HepG2 (cell line): ENCODE results near the gene TUBB4B. TPM values are rescaled to one million over a fixed set of nuclear protein-coding genes. Genes with fewer than 3 reads are reported as not detected.

Source experiments
- ARNT2 ChIP-seq: sonication (generic); formaldehyde crosslinking; IDR thresholded peaks from 2 replicates; pipeline ENCODE4 v1.8.0; 2022; ENCODE audit warnings: mild to moderate bottlenecking, low read depth, missing genetic modification reagents, moderate library complexity
- ETV6 ChIP-seq: sonication (generic); formaldehyde crosslinking; conservative IDR thresholded peaks from 2 replicates; pipeline ENCODE4 v1.4.0; 2020; ENCODE audit warnings: missing genetic modification reagents
- MAF1 ChIP-seq: sonication (generic); formaldehyde crosslinking; IDR thresholded peaks from 2 replicates; pipeline ENCODE4 v1.5.0; 2020; ENCODE audit warnings: missing genetic modification reagents, borderline replicate concordance
- NFIC ChIP-seq: IDR thresholded peaks from 2 replicates; pipeline ENCODE4 v1.6.1; 2012; ENCODE audit warnings: mild to moderate bottlenecking, low read length, inconsistent platforms
- NFYC ChIP-seq: IDR thresholded peaks from 2 replicates; pipeline ENCODE4 v1.6.1; 2016; ENCODE audit warnings: missing genetic modification reagents, missing compliant biosample characterization
- NR2F2 ChIP-seq: IDR thresholded peaks from 2 replicates; pipeline ENCODE4 v1.6.1; 2012; ENCODE audit warnings: low read depth, inconsistent platforms, borderline replicate concordance
- NRL ChIP-seq: sonication (generic); formaldehyde crosslinking; IDR thresholded peaks from 2 replicates; pipeline ENCODE4 v1.5.0; 2020; ENCODE audit warnings: missing genetic modification reagents, mild to moderate bottlenecking, moderate library complexity, borderline replicate concordance
- ONECUT2 ChIP-seq: sonication (generic); formaldehyde crosslinking; IDR thresholded peaks from 2 replicates; pipeline ENCODE4 v1.4.0; 2020; ENCODE audit warnings: missing genetic modification reagents
- PCBP2 ChIP-seq: fragments of 200-400 bp; formaldehyde crosslinking; optimal IDR thresholded peaks from 2 replicates; pipeline ENCODE3; 2018; ENCODE audit warnings: low read length, low read depth; ENCODE audit not compliant: poor library complexity, severe bottlenecking
- POGZ ChIP-seq: sonication (generic); formaldehyde crosslinking; IDR thresholded peaks from 2 replicates; pipeline ENCODE4 v1.4.0; 2020; ENCODE audit warnings: mild to moderate bottlenecking, missing genetic modification reagents
- RBFOX2 ChIP-seq: fragments of 200-400 bp; formaldehyde crosslinking; IDR thresholded peaks from 2 replicates; pipeline ENCODE4 v1.6.1; 2017; ENCODE audit warnings: low read depth, mild to moderate bottlenecking, low read length
- REPIN1 ChIP-seq: sonication (generic); formaldehyde crosslinking; IDR thresholded peaks from 2 replicates; pipeline ENCODE4 v1.8.0; 2022; ENCODE audit warnings: missing genetic modification reagents, low read depth, mild to moderate bottlenecking, borderline replicate concordance
- SATB2 ChIP-seq: sonication (generic); formaldehyde crosslinking; IDR thresholded peaks from 2 replicates; pipeline ENCODE4 v1.5.0; 2020; ENCODE audit warnings: missing genetic modification reagents
- SIX4 ChIP-seq: sonication (generic); formaldehyde crosslinking; IDR thresholded peaks from 2 replicates; pipeline ENCODE4 v1.4.0; 2020; ENCODE audit warnings: missing genetic modification reagents
- SNAPC2 ChIP-seq: sonication (generic); formaldehyde crosslinking; IDR thresholded peaks from 2 replicates; pipeline ENCODE4 v1.8.1; 2022; ENCODE audit warnings: mild to moderate bottlenecking, missing genetic modification reagents
- SOX5 ChIP-seq: IDR thresholded peaks from 2 replicates; pipeline ENCODE4 v1.6.1; 2016; ENCODE audit warnings: borderline replicate concordance
- SRSF9 ChIP-seq: fragments of 200-400 bp; formaldehyde crosslinking; IDR thresholded peaks from 2 replicates; pipeline ENCODE4 v1.6.1; 2018; ENCODE audit warnings: borderline replicate concordance, mild to moderate bottlenecking, low read depth, low read length; ENCODE audit not compliant: insufficient read depth, poor library complexity, severe bottlenecking
- ZNF3 ChIP-seq: IDR thresholded peaks from 2 replicates; pipeline ENCODE4 v1.7.0; 2017; ENCODE audit warnings: inconsistent platforms
- ZNF329 ChIP-seq: sonication (generic); formaldehyde crosslinking; IDR thresholded peaks from 2 replicates; pipeline ENCODE4 v1.9.0; 2021; ENCODE audit warnings: low read depth, mild to moderate bottlenecking, missing genetic modification reagents
- ZNF44 ChIP-seq: sonication (generic); formaldehyde crosslinking; IDR thresholded peaks from 2 replicates; pipeline ENCODE4 v1.5.1; 2020; ENCODE audit warnings: mild to moderate bottlenecking, missing genetic modification reagents
- polyA plus RNA-seq, 8 experiments: library from polyadenylated mRNA; depleted of rRNA in 3 of 8; stranded (reverse) in 7 of 8; unstranded in 1 of 8; fragments of >200 nt; fragmentation: Illumina TruSeq in 4 of 8; extraction: Trizol in 4 of 8; gene quantifications; 2 replicates each; pipeline versions ENCODE4 v1.2.1 to v1.2.3, GENCODE V29; 2011 to 2016; ENCODE audit warnings: low read depth in 4 of 8, missing spikeins in 1 of 8, mixed read lengths in 1 of 8; ENCODE audit not compliant: insufficient read depth in 1 of 8
- total RNA-seq, 5 experiments: library from RNA; depleted of rRNA; stranded (reverse); fragments of >200 nt; fragmentation: Illumina TruSeq; extraction: Trizol; gene quantifications; 2 replicates each; pipeline ENCODE4 v1.2.3, GENCODE V29; 2016; ENCODE audit warnings: low read depth in 1 of 5
- TF ChIP-seq, protein P1 (sequence below): sonication (generic); formaldehyde crosslinking; IDR thresholded peaks from 2 replicates; pipeline ENCODE4 v1.4.0; 2020; ENCODE audit warnings: low read depth, mild to moderate bottlenecking, missing genetic modification reagents
- TF ChIP-seq, protein P2 (sequence below): sonication (generic); formaldehyde crosslinking; IDR thresholded peaks from 2 replicates; pipeline ENCODE4 v1.5.0; 2020; ENCODE audit warnings: missing genetic modification reagents
- TF ChIP-seq, protein P3 (sequence below): sonication (generic); formaldehyde crosslinking; IDR thresholded peaks from 2 replicates; pipeline ENCODE4 v1.8.1; 2023; ENCODE audit warnings: missing genetic modification reagents, mild to moderate bottlenecking, borderline replicate concordance
- TF ChIP-seq, protein P4 (sequence below): sonication (generic); formaldehyde crosslinking; IDR thresholded peaks from 2 replicates; pipeline ENCODE4 v1.5.1; 2020; ENCODE audit warnings: mild to moderate bottlenecking, missing genetic modification reagents, moderate library complexity

TUBB4B gene
- total and polyA plus RNA-seq, 2 of the 13 experiments (the other 11 are each of a cell fraction or from before 2014, with no cell fraction given) = 182 to 412 TPM

DNA sequence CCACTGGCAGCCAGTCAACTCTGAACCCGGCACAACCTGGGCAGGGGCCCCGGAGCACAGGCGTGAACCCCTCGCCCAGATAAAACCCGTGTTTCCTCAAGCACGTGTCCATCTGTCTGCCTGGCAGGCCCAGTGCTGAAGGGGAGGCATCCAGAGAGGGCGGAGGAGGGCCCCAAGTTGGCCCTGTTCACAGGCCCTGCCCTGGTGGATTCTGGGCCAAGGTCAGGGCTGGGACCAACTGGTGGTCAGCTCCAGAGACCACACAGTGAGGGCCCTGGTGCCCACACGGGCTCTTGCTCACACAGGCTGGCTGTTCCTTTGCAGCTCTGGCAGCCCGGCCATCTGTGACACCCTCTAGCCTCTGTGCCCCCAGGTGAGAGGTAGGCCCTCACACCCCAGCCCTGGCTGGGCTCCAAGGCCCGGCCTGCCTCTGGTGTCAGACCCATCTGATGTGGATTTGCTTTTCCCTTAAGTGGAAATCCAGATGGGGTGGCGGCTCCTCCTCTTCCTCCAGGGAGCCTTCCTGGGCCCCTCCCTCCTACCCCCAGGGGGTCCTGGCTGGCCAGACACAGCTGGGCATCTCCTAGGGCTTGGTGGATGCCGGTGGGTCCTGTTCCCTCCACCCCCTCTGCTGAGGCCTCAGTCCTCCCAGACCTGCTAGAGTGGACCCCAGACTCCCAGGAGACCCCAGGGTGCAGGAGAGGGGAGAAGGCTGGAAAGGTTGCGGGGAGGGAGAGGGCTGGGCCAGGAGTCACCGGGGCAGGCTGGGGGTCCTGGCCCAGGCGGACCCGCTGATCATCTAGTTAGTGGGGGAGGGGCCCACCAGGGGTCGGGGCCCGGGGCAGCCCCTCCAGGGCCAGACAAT is 9.5 kb downstream of the TUBB4B start (continued):
- TF ChIP-seq, protein P1, sequence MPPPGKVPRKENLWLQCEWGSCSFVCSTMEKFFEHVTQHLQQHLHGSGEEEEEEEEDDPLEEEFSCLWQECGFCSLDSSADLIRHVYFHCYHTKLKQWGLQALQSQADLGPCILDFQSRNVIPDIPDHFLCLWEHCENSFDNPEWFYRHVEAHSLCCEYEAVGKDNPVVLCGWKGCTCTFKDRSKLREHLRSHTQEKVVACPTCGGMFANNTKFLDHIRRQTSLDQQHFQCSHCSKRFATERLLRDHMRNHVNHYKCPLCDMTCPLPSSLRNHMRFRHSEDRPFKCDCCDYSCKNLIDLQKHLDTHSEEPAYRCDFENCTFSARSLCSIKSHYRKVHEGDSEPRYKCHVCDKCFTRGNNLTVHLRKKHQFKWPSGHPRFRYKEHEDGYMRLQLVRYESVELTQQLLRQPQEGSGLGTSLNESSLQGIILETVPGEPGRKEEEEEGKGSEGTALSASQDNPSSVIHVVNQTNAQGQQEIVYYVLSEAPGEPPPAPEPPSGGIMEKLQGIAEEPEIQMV (CRISPR knock-in tag) = 0 out of 2 replicates have a peak, but pooled peaks have one; percentile 49
- no peak for TF ChIP-seq RBFOX2
- TF ChIP-seq, protein P2, sequence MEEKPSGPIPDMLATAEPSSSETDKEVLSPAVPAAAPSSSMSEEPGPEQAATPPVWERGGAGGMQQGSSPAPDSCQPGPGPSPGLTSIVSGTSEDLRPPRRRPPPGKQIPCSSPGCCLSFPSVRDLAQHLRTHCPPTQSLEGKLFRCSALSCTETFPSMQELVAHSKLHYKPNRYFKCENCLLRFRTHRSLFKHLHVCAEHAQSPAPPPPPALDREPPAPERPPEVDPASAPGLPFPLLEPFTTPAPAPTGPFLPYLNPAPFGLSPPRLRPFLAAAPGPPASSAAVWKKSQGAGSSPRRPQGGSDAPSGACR (CRISPR knock-in tag) = no peak
- no peak for TF ChIP-seq SRSF9
- TF ChIP-seq ZNF3 (CRISPR knock-in tag) = no peak
- TF ChIP-seq, protein P3, sequence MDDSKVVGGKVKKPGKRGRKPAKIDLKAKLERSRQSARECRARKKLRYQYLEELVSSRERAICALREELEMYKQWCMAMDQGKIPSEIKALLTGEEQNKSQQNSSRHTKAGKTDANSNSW (CRISPR knock-in tag) = no peak
- TF ChIP-seq SOX5 = no peak
- no peak for TF ChIP-seq NFIC
- TF ChIP-seq MAF1 = no peak
- no peak for TF ChIP-seq SATB2 (CRISPR knock-in tag)
- TF ChIP-seq, protein P4, sequence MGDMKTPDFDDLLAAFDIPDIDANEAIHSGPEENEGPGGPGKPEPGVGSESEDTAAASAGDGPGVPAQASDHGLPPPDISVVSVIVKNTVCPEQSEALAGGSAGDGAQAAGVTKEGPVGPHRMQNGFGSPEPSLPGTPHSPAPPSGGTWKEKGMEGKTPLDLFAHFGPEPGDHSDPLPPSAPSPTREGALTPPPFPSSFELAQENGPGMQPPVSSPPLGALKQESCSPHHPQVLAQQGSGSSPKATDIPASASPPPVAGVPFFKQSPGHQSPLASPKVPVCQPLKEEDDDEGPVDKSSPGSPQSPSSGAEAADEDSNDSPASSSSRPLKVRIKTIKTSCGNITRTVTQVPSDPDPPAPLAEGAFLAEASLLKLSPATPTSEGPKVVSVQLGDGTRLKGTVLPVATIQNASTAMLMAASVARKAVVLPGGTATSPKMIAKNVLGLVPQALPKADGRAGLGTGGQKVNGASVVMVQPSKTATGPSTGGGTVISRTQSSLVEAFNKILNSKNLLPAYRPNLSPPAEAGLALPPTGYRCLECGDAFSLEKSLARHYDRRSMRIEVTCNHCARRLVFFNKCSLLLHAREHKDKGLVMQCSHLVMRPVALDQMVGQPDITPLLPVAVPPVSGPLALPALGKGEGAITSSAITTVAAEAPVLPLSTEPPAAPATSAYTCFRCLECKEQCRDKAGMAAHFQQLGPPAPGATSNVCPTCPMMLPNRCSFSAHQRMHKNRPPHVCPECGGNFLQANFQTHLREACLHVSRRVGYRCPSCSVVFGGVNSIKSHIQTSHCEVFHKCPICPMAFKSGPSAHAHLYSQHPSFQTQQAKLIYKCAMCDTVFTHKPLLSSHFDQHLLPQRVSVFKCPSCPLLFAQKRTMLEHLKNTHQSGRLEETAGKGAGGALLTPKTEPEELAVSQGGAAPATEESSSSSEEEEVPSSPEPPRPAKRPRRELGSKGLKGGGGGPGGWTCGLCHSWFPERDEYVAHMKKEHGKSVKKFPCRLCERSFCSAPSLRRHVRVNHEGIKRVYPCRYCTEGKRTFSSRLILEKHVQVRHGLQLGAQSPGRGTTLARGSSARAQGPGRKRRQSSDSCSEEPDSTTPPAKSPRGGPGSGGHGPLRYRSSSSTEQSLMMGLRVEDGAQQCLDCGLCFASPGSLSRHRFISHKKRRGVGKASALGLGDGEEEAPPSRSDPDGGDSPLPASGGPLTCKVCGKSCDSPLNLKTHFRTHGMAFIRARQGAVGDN (CRISPR knock-in tag) = peak; percentile 91
- TF ChIP-seq POGZ (CRISPR knock-in tag) = no peak
- no peak for TF ChIP-seq REPIN1 (CRISPR knock-in tag)
- TF ChIP-seq ARNT2 = 0 out of 2 replicates have a peak, but pooled peaks have one; percentile 47
- no peak for TF ChIP-seq NFYC (CRISPR knock-in tag)
- TF ChIP-seq ZNF329 (CRISPR knock-in tag) = no peak
- TF ChIP-seq NRL (CRISPR knock-in tag) = no peak; the same call in 1 of the 2 replicates
- no peak for TF ChIP-seq PCBP2
- no peak for TF ChIP-seq NR2F2
- no peak for TF ChIP-seq ETV6 (CRISPR knock-in tag)
- TF ChIP-seq SNAPC2 (CRISPR knock-in tag) = no peak
- no peak for TF ChIP-seq SIX4 (CRISPR knock-in tag)
- no peak for TF ChIP-seq ONECUT2 (CRISPR knock-in tag)
- TF ChIP-seq ZNF44 (CRISPR knock-in tag) = no peak
